Cerebellar nuclear complex (tissue), 1 donor: ENCODE measurements around the gene MED7.

Experiments
- DNase-seq, 2 experiments: peaks; one replicate each; lab custom pipeline; 2025; lab: John Stamatoyannopoulos, UW

Gene MED7

GRCh38 chr5:157106630-157107461 is 35.8 kb downstream of the MED7 start:
- no peak for DNase-seq

DNA sequence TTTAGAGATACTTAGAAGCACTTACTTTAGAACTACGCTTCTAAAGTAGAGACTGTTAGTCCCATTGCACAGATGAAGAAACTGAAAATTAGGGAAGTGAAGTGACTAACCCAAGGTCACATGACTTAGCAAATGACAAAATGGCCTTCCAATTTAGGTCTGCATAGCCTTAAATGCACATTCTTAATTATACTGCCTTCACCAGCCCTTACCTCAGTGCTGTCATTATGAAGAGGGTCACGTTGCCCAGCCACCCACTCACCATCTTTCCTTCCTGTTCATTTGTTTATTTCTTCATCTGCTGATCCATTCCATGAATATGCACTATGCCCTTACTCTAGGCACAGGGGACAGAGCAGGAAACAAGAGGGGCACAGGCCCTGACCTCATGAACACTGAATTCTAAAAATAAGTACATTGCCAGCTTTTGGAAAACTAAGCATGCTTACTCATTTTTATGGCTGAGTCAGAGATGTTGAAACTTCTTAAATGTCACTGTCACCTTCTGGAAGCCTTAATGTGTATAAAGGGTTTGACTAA is 42.5 kb downstream of the MED7 start:
- DNase-seq, result no peak

DNA sequence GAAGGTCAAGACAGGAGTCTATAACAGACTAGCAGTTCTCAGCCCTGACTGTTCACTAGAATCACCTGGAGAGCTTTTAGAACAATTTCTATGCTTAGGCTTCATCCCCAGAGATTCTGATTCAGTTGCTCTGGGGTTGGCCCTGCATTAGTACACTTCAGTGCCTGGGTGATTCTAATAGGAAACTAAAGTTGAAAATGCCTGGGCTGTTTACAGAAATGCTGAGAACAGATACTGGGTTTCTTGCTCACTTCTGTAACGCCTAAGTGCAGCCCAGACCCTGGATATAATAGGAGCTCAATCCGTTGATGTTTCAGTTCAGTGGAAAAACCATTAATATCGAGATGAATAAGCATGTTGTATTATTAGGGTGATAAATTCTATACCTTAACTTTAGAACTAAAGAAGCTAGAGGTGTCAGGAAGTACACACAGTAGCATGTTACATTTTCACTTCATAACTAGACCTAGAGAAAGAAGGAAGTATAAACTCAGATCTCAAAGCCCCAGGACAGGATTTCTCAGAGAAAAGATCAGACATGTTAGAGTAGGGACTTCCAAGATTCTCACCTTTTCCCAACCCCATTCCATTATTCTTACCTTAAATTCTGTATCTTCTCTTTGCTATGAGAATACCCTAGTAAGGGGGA is 54.2 kb downstream of the MED7 start:
- no peak for DNase-seq
